Mesenchymal stem cell (in vitro differentiated cells and primary cell): ENCODE results near the gene CD44.

Experiments used
- DNase-seq: peaks from one replicate; pipeline ENCODE4 v3.0.0-alpha.2; 2013
- H2AFZ ChIP-seq: one replicate; pipeline ENCODE4 v1.6.1; 2013; ENCODE audit warnings: low read depth, mild to moderate bottlenecking, control low read depth, inconsistent platforms, low read length, moderate library complexity
- H2AK5ac ChIP-seq: 2 replicates; pipeline ENCODE4 v1.6.1; 2013; ENCODE audit warnings: low read length, moderate library complexity, mild to moderate bottlenecking, inconsistent platforms; ENCODE audit not compliant: severe bottlenecking
- H2BK120ac ChIP-seq: one replicate; pipeline ENCODE4 v1.6.1; 2013; ENCODE audit warnings: low read depth, mild to moderate bottlenecking, inconsistent platforms, low read length, moderate library complexity
- H2BK12ac ChIP-seq, 2 experiments: one replicate each; pipeline ENCODE4 v1.6.1; 2013; ENCODE audit warnings: inconsistent platforms in 2 of 2, low read length in 2 of 2, mild to moderate bottlenecking in 2 of 2, moderate library complexity in 2 of 2, control low read depth in 1 of 2
- H2BK15ac ChIP-seq: one replicate; pipeline ENCODE4 v1.6.1; 2013; ENCODE audit warnings: mild to moderate bottlenecking, low read depth, inconsistent platforms; ENCODE audit not compliant: poor library complexity, severe bottlenecking
- H2BK5ac ChIP-seq: 2 replicates; pipeline ENCODE4 v1.6.1; 2013; ENCODE audit warnings: low read depth, mild to moderate bottlenecking, low read length, control low read depth, inconsistent platforms; ENCODE audit not compliant: poor library complexity, severe bottlenecking
- H3K14ac ChIP-seq, 2 experiments: one replicate each; pipeline ENCODE4 v1.6.1; 2013; ENCODE audit warnings: inconsistent platforms in 2 of 2, low read length in 2 of 2, control low read depth in 1 of 2, mild to moderate bottlenecking in 1 of 2, moderate library complexity in 1 of 2
- H3K18ac ChIP-seq, 2 experiments: one replicate each; pipeline ENCODE4 v1.6.1; 2013; ENCODE audit warnings: inconsistent platforms in 2 of 2, low read length in 2 of 2, control low read depth in 1 of 2, low read depth in 1 of 2, mild to moderate bottlenecking in 1 of 2
- H3K23ac ChIP-seq, 2 experiments: one replicate each; pipeline ENCODE4 v1.6.1; 2013; ENCODE audit warnings: inconsistent platforms in 2 of 2, low read length in 2 of 2, mild to moderate bottlenecking in 2 of 2, moderate library complexity in 2 of 2, control low read depth in 1 of 2
- H3K27ac ChIP-seq: 2 replicates; pipeline ENCODE4 v1.5.1; 2013; ENCODE audit warnings: mild to moderate bottlenecking, moderate library complexity, low read length, control low read depth, inconsistent platforms; ENCODE audit not compliant: poor library complexity, severe bottlenecking
- H3K27me3 ChIP-seq, 2 experiments: 2 replicates each; pipeline versions ENCODE4 v1.6.1 to v1.7.0; 2013; ENCODE audit warnings: low read length in 2 of 2, mild to moderate bottlenecking in 2 of 2, moderate library complexity in 2 of 2, control low read depth in 1 of 2, inconsistent platforms in 1 of 2; ENCODE audit not compliant: control insufficient read depth in 1 of 2, insufficient read depth in 1 of 2
- H3K36me3 ChIP-seq, 2 experiments: 2 replicates each; pipeline versions ENCODE4 v1.6.1 to v1.7.0; 2013; ENCODE audit warnings: low read length in 2 of 2, control low read depth in 1 of 2, inconsistent platforms in 1 of 2, low read depth in 1 of 2, mild to moderate bottlenecking in 1 of 2; ENCODE audit not compliant: insufficient read depth in 2 of 2, control insufficient read depth in 1 of 2
- H3K4ac ChIP-seq, 2 experiments: one replicate each; pipeline ENCODE4 v1.6.1; 2013; ENCODE audit warnings: inconsistent platforms in 2 of 2, low read length in 2 of 2, mild to moderate bottlenecking in 2 of 2, moderate library complexity in 2 of 2, control low read depth in 1 of 2, low read depth in 1 of 2
- H3K4me1 ChIP-seq: 2 replicates; pipeline ENCODE4 v1.6.1; 2013; ENCODE audit warnings: low read depth, low read length, control low read depth; ENCODE audit not compliant: control insufficient read depth, insufficient read depth
- H3K4me2 ChIP-seq: 2 replicates; pipeline ENCODE4 v1.6.1; 2013; ENCODE audit warnings: low read length, mild to moderate bottlenecking, inconsistent platforms; ENCODE audit not compliant: poor library complexity, severe bottlenecking
- H3K4me3 ChIP-seq, 2 experiments: 2 replicates each; pipeline versions ENCODE4 v1.5.1 to v1.7.0; 2013; ENCODE audit warnings: low read length in 2 of 2, mild to moderate bottlenecking in 2 of 2, control low read depth in 1 of 2, low read depth in 1 of 2; ENCODE audit not compliant: insufficient read depth in 1 of 2
- H3K79me1 ChIP-seq: replicated peaks from 2 replicates; pipeline ENCODE4 v1.6.1; 2013; ENCODE audit warnings: mild to moderate bottlenecking, control low read depth, low read length, inconsistent platforms; ENCODE audit not compliant: poor library complexity, severe bottlenecking
- H3K9ac ChIP-seq: 2 replicates; pipeline ENCODE4 v1.7.0; 2013; ENCODE audit warnings: mild to moderate bottlenecking, low read length, moderate library complexity
- H3K9me3 ChIP-seq: 2 replicates; pipeline ENCODE4 v1.7.0; 2013; ENCODE audit warnings: mild to moderate bottlenecking, low read length; ENCODE audit not compliant: control insufficient read depth
- H4K8ac ChIP-seq: one replicate; pipeline ENCODE4 v1.6.1; 2013; ENCODE audit warnings: inconsistent platforms, mild to moderate bottlenecking, low read length, moderate library complexity
- H4K91ac ChIP-seq: one replicate; pipeline ENCODE4 v1.6.1; 2013; ENCODE audit warnings: mild to moderate bottlenecking, low read length, inconsistent platforms
- WGBS: methylation state at CpG from one replicate; pipeline ENCODE4 v1.1.7; 2013; ENCODE audit warnings: mixed read lengths; 5-methylcytosine and 5-hydroxymethylcytosine counted together

The CD44 gene

GRCh38 chr11:35163209-35163608 is 24.2 kb downstream of the CD44 start:
- Histone ChIP-seq H2BK12ac (peak overlapping the region in 1 of 2 experiments; percentile 45), H3K4me3 (peak overlapping the region in 1 of 2 experiments; percentile 6), H3K18ac (peak overlapping the region in 1 of 2 experiments; percentile 31), H3K4me2 (no peak overlapping the region), H3K9me3 (no peaks in the 10 kb centered on the region), H2BK5ac (no peak overlapping the region), H2AFZ (no peak overlapping the region), H2BK15ac (no peak overlapping the region), H3K4me1 (peaks cover 31% of the 10 kb centered on the region), H4K8ac (no peak overlapping the region), H3K27ac (peak overlapping the region; percentile 94), H2BK120ac (peak overlapping the region; percentile 58), H2AK5ac (no peak overlapping the region), H3K23ac (no peak overlapping the region), H4K91ac (no peak overlapping the region), H3K9ac (peak overlapping the region; percentile 90), H3K79me1 (no peaks in the 10 kb centered on the region), H3K36me3 (peaks cover 0 to 68% of the 10 kb centered on the region in 2 experiments), H3K4ac (no peak overlapping the region), H3K27me3 (no peaks in the 10 kb centered on the region), H3K14ac (no peak overlapping the region)
- WGBS, result 78% methylated on average over 2 of the region's 2 CpGs
- DNase-seq, result peak; percentile 55

- no peaks in the 10 kb centered on the region for H3K79me1 ChIP-seq
- H3K9ac ChIP-seq, result peak overlapping the region; percentile 90
- H2AFZ ChIP-seq, result no peak overlapping the region
- H4K91ac ChIP-seq, result no peak overlapping the region
- peak overlapping the region; percentile 11 for H3K4me2 ChIP-seq
- peak overlapping the region; percentile 94 for H3K27ac ChIP-seq
- H3K27me3 ChIP-seq, result no peaks in the 10 kb centered on the region
- peak overlapping the region in 1 of 2 experiments; percentile 32 for H3K4ac ChIP-seq
- peak overlapping the region in 1 of 2 experiments; percentile 6 for H3K4me3 ChIP-seq
- peaks cover 0 to 72% of the 10 kb centered on the region in 2 experiments for H3K36me3 ChIP-seq
- H2BK15ac ChIP-seq, result peak overlapping the region; percentile 3
- H3K23ac ChIP-seq, result peak overlapping the region in 1 of 2 experiments; percentile 29
- H3K9me3 ChIP-seq, result no peaks in the 10 kb centered on the region
- WGBS, result 79% methylated on average over 3 of the region's 3 CpGs
- peak overlapping the region; percentile 95 for H2AK5ac ChIP-seq
- peaks cover 26% of the 10 kb centered on the region for H3K4me1 ChIP-seq
- peak overlapping the region in 1 of 2 experiments; percentile 56 for H2BK12ac ChIP-seq
- H2BK5ac ChIP-seq, result peak overlapping the region; percentile 33
- no peak for DNase-seq
- peak overlapping the region; percentile 61 to 67 for H3K18ac ChIP-seq
- peak overlapping the region; percentile 59 for H4K8ac ChIP-seq
- peak overlapping the region; percentile 58 for H2BK120ac ChIP-seq
- peak overlapping the region in 1 of 2 experiments; percentile 62 for H3K14ac ChIP-seq
These were observed 24.9 kb downstream of the CD44 start for GRCh38 chr11:35163702-35164496.

- peak overlapping the region in 1 of 2 experiments; percentile 13 for H3K4ac ChIP-seq
- no peak overlapping the region for H4K8ac ChIP-seq
- DNase-seq, result no peak
- peak overlapping the region; percentile 43 for H2AK5ac ChIP-seq
- H3K9ac ChIP-seq, result peak overlapping the region; percentile 90
- H3K18ac ChIP-seq, result peak overlapping the region; percentile 11 to 78
- peaks cover 0 to 72% of the 10 kb centered on the region in 2 experiments for H3K36me3 ChIP-seq
- peaks cover 26% of the 10 kb centered on the region for H3K4me1 ChIP-seq
- H2BK120ac ChIP-seq, result peak overlapping the region; percentile 42
- H3K4me3 ChIP-seq, result peak overlapping the region in 1 of 2 experiments; percentile 19
- H3K27me3 ChIP-seq, result no peaks in the 10 kb centered on the region
- no peak overlapping the region for H3K14ac ChIP-seq
- no peak overlapping the region for H2BK15ac ChIP-seq
- H3K4me2 ChIP-seq, result no peak overlapping the region
- peak overlapping the region; percentile 82 for H3K27ac ChIP-seq
- peak overlapping the region; percentile 24 for H2BK5ac ChIP-seq
- H4K91ac ChIP-seq, result no peak overlapping the region
- H2BK12ac ChIP-seq, result peak overlapping the region; percentile 6 to 78
- no peak overlapping the region for H3K23ac ChIP-seq
- no peak overlapping the region for H2AFZ ChIP-seq
- WGBS, result no CpG with 5 or more reads among the region's 1 CpG
- H3K79me1 ChIP-seq, result no peaks in the 10 kb centered on the region
- no peaks in the 10 kb centered on the region for H3K9me3 ChIP-seq
These were observed 26.1 kb downstream of the CD44 start for GRCh38 chr11:35165030-35165422.
